Skeletal muscle tissue (tissue), 4 donors: Measurements from ENCODE around the gene ATXN1. TPM values are rescaled to one million over a fixed set of nuclear protein-coding genes. Genes with fewer than 3 reads are reported as not detected.
"Not testable (repeated sequence)": the region's sequence is repeated elsewhere in the genome, so short reads cannot be mapped to it uniquely, and the experiment has no call there.

ENCODE experiments used
- H3K27ac ChIP-seq: one replicate; pipeline ENCODE4 v1.7.0; 2013; ENCODE audit warnings: mild to moderate bottlenecking, low read depth, low read length, inconsistent platforms
- H3K27me3 ChIP-seq, 3 donors: one replicate each; pipeline ENCODE4 v1.7.0; 2013; ENCODE audit warnings: low read length in 3 of 3; ENCODE audit not compliant: control insufficient read depth in 3 of 3, insufficient read depth in 3 of 3
- H3K36me3 ChIP-seq, 3 donors: one replicate each; pipeline ENCODE4 v1.7.0; 2013; ENCODE audit warnings: low read length in 3 of 3; ENCODE audit not compliant: control insufficient read depth in 3 of 3, insufficient read depth in 3 of 3
- H3K4me1 ChIP-seq, 3 donors: one replicate each; pipeline ENCODE4 v1.7.0; 2013; ENCODE audit warnings: low read length in 3 of 3, mild to moderate bottlenecking in 3 of 3; ENCODE audit not compliant: control insufficient read depth in 3 of 3, insufficient read depth in 3 of 3
- H3K4me3 ChIP-seq, 3 donors: one replicate each; pipeline ENCODE4 v1.7.0; 2013; ENCODE audit warnings: low read length in 3 of 3
- H3K9ac ChIP-seq, 3 donors: one replicate each; pipeline ENCODE4 v1.7.0; 2013; ENCODE audit warnings: low read length in 3 of 3, mild to moderate bottlenecking in 3 of 3, moderate library complexity in 2 of 3, low read depth in 1 of 3
- H3K9me3 ChIP-seq, 3 donors: one replicate each; pipeline ENCODE4 v1.7.0; 2013; ENCODE audit warnings: low read length in 3 of 3; ENCODE audit not compliant: control insufficient read depth in 3 of 3
- total RNA-seq: library from RNA; depleted of rRNA; stranded (reverse); fragments of >200 nt; gene quantifications from one replicate; pipeline ENCODE4 v1.2.3, GENCODE V29; 2014
- donor health status: Osteomylitis.

The ATXN1 gene
- total RNA-seq, 1 donor from 2014 or later: 30.8 TPM

DNA sequence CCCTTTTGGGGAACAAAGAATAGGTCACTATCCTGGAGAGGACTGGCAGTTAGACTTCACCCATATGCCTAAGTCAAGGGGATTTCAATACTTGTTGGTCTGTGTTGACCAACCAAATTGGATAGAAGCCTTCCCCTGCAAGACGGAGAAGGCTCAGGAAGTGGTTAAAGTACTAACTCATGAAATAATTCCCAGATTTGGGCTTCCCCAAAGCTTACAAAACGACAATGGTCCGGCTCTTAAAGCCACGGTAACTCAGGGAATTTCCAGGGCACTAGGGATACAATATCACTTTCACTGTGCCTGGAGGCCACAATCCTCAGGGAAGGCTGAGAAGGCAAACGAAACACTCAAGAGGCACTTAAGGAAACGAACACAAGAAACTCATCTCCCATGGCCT, 299.8 kb downstream of the ATXN1 start:
- no peaks in the 10 kb centered on the region for H3K27me3 ChIP-seq
- H3K9ac ChIP-seq: no peak overlapping the region
- H3K9me3 ChIP-seq: no peaks in the 10 kb centered on the region
- H3K4me1 ChIP-seq: no peaks in the 10 kb centered on the region
- H3K4me3 ChIP-seq: no peak overlapping the region
- H3K36me3 ChIP-seq: no peaks in the 10 kb centered on the region
- H3K27ac ChIP-seq: no peak overlapping the region

DNA sequence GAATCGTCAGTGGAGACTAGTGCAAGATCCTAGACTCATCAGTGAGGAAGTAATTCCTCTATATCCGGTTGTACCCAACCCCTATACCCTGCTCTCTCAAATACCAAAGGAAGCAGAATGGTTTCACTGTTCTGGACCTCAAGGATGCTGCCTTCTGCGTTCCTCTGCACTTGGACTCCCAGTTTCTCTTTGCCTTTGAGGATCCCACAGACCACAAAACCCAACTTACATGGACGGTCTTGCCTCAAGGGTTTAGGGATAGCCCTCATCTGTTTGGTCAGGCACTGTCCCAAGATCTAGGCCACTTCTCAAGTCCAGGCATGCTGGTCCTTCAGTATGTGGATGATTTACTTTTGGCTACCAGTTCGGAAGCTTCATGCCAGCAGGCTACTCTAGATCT, 301.8 kb downstream of the ATXN1 start:
- H3K9me3 ChIP-seq, H3K4me3 ChIP-seq, H3K4me1 ChIP-seq, H3K27ac ChIP-seq, H3K36me3 ChIP-seq, H3K9ac ChIP-seq, H3K27me3 ChIP-seq: not testable (repeated sequence)

DNA sequence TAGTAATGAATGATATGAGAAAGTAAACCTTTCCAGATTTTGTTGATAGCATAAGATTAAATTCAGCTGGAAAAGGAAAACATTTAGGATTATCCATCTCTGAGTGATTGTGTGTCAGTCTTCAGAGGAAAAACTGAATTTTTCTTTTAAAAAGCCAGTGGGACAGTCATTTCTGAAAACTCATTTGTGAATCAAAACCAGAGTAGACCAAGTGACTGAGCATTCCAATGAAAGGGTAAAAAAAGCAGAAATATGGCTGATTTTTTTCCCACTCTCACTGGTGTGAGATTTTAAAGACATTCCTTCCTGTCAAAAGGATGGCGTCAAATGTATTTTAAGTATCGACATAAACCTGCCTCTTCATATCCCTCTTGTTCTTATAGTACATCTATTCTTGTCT, 308.9 kb downstream of the ATXN1 start:
- H3K9me3 ChIP-seq: no peaks in the 10 kb centered on the region
- no peak overlapping the region for H3K4me3 ChIP-seq
- no peak overlapping the region for H3K9ac ChIP-seq
- H3K27me3 ChIP-seq: no peaks in the 10 kb centered on the region
- H3K36me3 ChIP-seq: no peaks in the 10 kb centered on the region
- peaks cover 3 to 8% (median 5%) of the 10 kb centered on the region in 3 donors for H3K4me1 ChIP-seq
- H3K27ac ChIP-seq: no peak overlapping the region

DNA sequence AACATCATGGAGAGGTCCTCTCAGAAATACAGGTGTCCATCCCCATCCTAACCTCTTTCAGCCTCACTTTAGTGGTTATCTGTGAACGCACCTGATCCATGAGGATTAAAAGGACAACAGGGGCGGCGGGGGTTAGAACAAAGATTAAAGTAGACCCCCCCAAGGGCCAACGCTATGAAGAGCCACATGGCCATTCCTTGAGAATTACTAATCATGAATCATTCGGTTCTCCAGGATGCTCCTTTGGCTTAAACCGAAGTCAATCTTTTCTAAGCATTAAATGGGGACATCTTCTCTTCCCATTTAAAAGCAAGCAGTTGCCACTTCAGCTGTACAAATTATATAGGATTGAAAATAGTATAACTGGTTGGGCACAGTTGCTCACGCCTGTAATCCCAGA, 310.4 kb downstream of the ATXN1 start:
- Histone ChIP-seq H3K4me1 (peaks cover 3 to 8% (median 5%) of the 10 kb centered on the region in 3 donors), H3K4me3 (no peak overlapping the region), H3K9ac (no peak overlapping the region), H3K27ac (no peak overlapping the region), H3K9me3 (no peaks in the 10 kb centered on the region), H3K36me3 (no peaks in the 10 kb centered on the region), H3K27me3 (no peaks in the 10 kb centered on the region)

DNA sequence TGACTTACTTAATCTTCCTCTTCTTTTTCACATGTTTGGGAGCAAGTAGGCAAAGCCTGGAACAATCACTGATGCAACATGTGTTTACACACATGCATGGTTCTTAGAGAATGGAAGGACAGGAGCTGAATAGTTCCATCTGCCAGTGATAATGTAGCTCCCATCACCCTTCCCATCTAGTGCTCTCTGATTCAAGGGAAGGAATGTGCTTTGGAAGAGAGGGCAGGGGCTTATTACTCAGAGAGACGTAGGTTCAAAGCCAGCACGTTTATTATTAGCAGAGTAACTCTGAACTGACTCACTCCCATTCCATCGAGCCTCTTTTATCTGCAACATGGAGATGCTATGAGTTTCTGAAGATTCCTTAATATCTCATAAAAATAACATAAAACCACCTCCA, 311.0 kb downstream of the ATXN1 start:
- H3K4me3 ChIP-seq: no peak overlapping the region
- no peak overlapping the region for H3K9ac ChIP-seq
- H3K27ac ChIP-seq: no peak overlapping the region
- peaks cover 3 to 8% (median 4%) of the 10 kb centered on the region in 3 donors for H3K4me1 ChIP-seq
- no peaks in the 10 kb centered on the region for H3K9me3 ChIP-seq
- H3K27me3 ChIP-seq: no peaks in the 10 kb centered on the region
- no peaks in the 10 kb centered on the region for H3K36me3 ChIP-seq

DNA sequence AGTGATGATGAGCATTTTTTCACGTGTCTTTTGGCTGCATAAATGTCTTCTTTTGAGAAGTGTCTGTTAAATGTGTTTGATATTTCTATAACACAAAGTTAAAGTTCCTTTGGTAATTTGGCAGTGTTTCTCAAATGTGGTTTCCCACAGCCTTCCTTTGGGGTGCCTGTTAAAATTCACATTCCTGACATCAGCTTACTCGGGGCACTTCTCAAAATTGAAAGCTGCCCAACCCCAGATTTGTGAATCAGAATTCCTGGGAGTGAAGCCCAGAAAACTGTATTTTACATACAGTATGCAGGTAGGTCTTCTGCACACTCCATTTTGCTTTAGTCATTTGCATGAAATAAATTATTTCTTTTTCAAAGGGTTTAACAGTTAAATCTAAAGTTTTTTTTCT, 315.0 kb downstream of the ATXN1 start:
- H3K36me3 ChIP-seq: no peaks in the 10 kb centered on the region
- H3K27me3 ChIP-seq: no peaks in the 10 kb centered on the region
- no peak overlapping the region for H3K4me3 ChIP-seq
- no peaks in the 10 kb centered on the region for H3K9me3 ChIP-seq
- H3K4me1 ChIP-seq: no peaks in the 10 kb centered on the region
- no peak overlapping the region for H3K27ac ChIP-seq
- H3K9ac ChIP-seq: no peak overlapping the region

- Histone ChIP-seq H3K4me3 (no peak overlapping the region), H3K36me3 (no peaks in the 10 kb centered on the region), H3K27me3 (no peaks in the 10 kb centered on the region), H3K9ac (no peak overlapping the region), H3K9me3 (no peaks in the 10 kb centered on the region), H3K4me1 (peaks cover 5 to 17% (median 12%) of the 10 kb centered on the region in 3 donors), H3K27ac (no peak overlapping the region)
Measured at GRCh38 chr6:16442031-16442430, 319.2 kb downstream of the ATXN1 start.

GRCh38 chr6:16441262-16441661, 320.0 kb downstream of the ATXN1 start:
- H3K4me1 ChIP-seq: peaks cover 5 to 17% (median 12%) of the 10 kb centered on the region in 3 donors
- no peak overlapping the region for H3K9ac ChIP-seq
- H3K36me3 ChIP-seq: no peaks in the 10 kb centered on the region
- H3K9me3 ChIP-seq: no peaks in the 10 kb centered on the region
- H3K4me3 ChIP-seq: no peak overlapping the region
- H3K27me3 ChIP-seq: no peaks in the 10 kb centered on the region
- peak overlapping the region; percentile 34 for H3K27ac ChIP-seq

GRCh38 chr6:16440636-16441212, 320.5 kb downstream of the ATXN1 start:
- H3K36me3 ChIP-seq: no peaks in the 10 kb centered on the region
- no peaks in the 10 kb centered on the region for H3K9me3 ChIP-seq
- peaks cover 5 to 17% (median 12%) of the 10 kb centered on the region in 3 donors for H3K4me1 ChIP-seq
- H3K4me3 ChIP-seq: no peak overlapping the region
- no peaks in the 10 kb centered on the region for H3K27me3 ChIP-seq
- H3K27ac ChIP-seq: peak overlapping the region; percentile 34
- no peak overlapping the region for H3K9ac ChIP-seq

DNA sequence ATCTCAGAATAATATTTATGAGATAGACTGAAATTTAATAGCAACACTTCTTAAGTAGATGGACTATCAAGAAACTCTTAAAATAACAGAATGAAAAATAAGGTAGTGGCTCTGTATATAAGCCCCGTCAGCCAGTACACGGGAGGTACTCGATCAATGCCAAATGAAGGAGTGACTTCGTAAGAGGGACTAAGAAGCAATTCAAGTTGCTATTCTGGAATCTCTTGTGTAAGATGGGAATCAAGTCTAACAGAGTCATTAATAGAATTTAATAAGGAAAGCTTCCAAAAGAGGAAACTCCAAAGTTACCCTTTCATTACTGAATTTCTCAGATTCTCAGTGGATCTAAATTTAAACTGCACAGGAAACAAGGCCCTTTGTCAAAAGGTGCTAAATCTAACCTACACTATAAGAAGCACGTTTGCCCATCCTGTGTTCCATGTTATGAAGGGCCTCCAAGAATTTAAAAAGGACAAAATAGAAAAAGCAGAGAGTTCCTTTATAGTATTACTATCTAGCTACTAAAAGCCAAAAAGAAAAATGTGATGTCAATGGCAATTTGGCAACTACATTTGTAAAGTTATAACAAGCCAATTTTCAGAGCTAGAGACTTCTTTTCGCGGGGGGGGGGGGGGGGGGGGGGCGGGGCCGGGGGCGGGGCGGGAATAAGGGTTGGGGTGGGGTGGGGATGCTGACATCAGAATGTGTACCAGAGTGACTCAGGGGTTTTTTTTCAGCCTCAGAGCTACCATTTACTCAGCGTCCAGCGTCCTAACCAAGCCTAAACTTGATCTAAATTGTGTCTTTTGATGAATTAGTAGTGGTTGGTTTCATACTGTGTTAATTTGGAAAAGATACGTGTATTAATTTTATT, 322.3 kb downstream of the ATXN1 start:
- Histone ChIP-seq H3K4me3 (no peak overlapping the region), H3K27me3 (no peaks in the 10 kb centered on the region), H3K4me1 (peaks cover 5 to 17% (median 12%) of the 10 kb centered on the region in 3 donors)

More for the DNA sequence above, 322.3 kb downstream of the ATXN1 start:
- no peaks in the 10 kb centered on the region for H3K36me3 ChIP-seq
- no peaks in the 10 kb centered on the region for H3K9me3 ChIP-seq
- no peak overlapping the region for H3K9ac ChIP-seq
- H3K27ac ChIP-seq: no peak overlapping the region
